HCT116 (cell line): ENCODE measurements around the gene AKAP12.

Experiments used
- CEBPB ChIP-seq: IDR thresholded peaks from 2 replicates; pipeline ENCODE4 v1.6.1; 2012; ENCODE audit warnings: low read depth
- ELF1 ChIP-seq: IDR thresholded peaks from 2 replicates; pipeline ENCODE4 v1.6.1; 2012; ENCODE audit warnings: low read depth, borderline replicate concordance
- POLR2A ChIP-seq: IDR thresholded peaks from 2 replicates; pipeline ENCODE4 v1.7.0; 2011; ENCODE audit warnings: borderline replicate concordance; ENCODE audit not compliant: insufficient read depth, insufficient read length; ENCODE audit errors: extremely low read depth
- POLR2AphosphoS5 ChIP-seq: IDR thresholded peaks from 2 replicates; pipeline ENCODE4 v1.6.1; 2011; ENCODE audit warnings: mild to moderate bottlenecking, low read depth, low read length, moderate library complexity
- RAD21 ChIP-seq: IDR thresholded peaks from 2 replicates; pipeline ENCODE4 v1.6.1; 2012; ENCODE audit warnings: low read depth, mild to moderate bottlenecking
- SIN3A ChIP-seq: IDR thresholded peaks from 2 replicates; pipeline ENCODE4 v1.6.1; 2012; ENCODE audit warnings: low read depth
- SRF ChIP-seq: IDR thresholded peaks from 2 replicates; pipeline ENCODE4 v1.6.1; 2012; ENCODE audit warnings: low read depth
- YY1 ChIP-seq: IDR thresholded peaks from 2 replicates; pipeline ENCODE4 v1.6.1; 2011; ENCODE audit warnings: low read length, low read depth, moderate library complexity, mild to moderate bottlenecking; ENCODE audit not compliant: insufficient replicate concordance; ENCODE audit errors: extremely low read depth
- ZFX ChIP-seq: fragments of 450-650 bp; IDR thresholded peaks from 2 replicates; pipeline ENCODE4 v1.6.1; 2017
- ZNF274 ChIP-seq: fragments of 200-500 bp; sonication (Bioruptor generic); IDR thresholded peaks from 2 replicates; pipeline ENCODE4 v1.6.1; 2014; ENCODE audit warnings: mild to moderate bottlenecking, low read depth, low read length, inconsistent platforms
- TF ChIP-seq, protein P1 (sequence below), 3 experiments: fragments of 200-600 bp in 1 of 3; sonication (generic) in 1 of 3; IDR thresholded peaks in 2 of 3; conservative IDR thresholded peaks in 1 of 3; 2 replicates each; pipeline ENCODE4 v1.5.1; 2012 to 2017; ENCODE audit warnings: low read depth in 2 of 3, low read length in 2 of 3, antibody characterized with exemption in 1 of 3, borderline replicate concordance in 1 of 3, control low read depth in 1 of 3, mild to moderate bottlenecking in 1 of 3, mixed read lengths in 1 of 3, mixed run types in 1 of 3, moderate library complexity in 1 of 3; ENCODE audit not compliant: insufficient read depth in 1 of 3
- TF ChIP-seq, protein P2 (sequence below): IDR thresholded peaks from 2 replicates; pipeline ENCODE4 v1.6.1; 2012
- TF ChIP-seq, protein P3 (sequence below): IDR thresholded peaks from 2 replicates; pipeline ENCODE4 v1.6.1; 2012; ENCODE audit warnings: low read depth

DNA sequence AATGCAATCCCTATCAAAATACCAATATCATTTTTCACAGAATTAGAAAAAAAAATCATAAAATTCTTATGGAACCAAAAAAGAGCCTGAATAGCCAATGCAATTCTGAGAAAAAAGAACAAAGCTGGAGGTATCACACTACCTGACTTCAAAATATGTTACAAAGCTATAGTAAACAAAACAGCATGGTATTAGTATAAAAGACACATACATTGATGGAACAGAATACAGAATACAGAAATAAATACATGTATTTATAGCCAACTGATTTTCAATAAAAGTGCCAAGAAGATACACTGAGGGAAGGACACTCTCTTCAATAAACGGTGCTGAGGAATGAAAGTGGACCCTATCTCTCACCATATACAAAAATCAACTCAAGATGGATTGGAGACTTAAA, 28.7 kb upstream of the AKAP12 start:
- no peak for TF ChIP-seq POLR2AphosphoS5
- TF ChIP-seq YY1: no peak
- TF ChIP-seq, protein P1, sequence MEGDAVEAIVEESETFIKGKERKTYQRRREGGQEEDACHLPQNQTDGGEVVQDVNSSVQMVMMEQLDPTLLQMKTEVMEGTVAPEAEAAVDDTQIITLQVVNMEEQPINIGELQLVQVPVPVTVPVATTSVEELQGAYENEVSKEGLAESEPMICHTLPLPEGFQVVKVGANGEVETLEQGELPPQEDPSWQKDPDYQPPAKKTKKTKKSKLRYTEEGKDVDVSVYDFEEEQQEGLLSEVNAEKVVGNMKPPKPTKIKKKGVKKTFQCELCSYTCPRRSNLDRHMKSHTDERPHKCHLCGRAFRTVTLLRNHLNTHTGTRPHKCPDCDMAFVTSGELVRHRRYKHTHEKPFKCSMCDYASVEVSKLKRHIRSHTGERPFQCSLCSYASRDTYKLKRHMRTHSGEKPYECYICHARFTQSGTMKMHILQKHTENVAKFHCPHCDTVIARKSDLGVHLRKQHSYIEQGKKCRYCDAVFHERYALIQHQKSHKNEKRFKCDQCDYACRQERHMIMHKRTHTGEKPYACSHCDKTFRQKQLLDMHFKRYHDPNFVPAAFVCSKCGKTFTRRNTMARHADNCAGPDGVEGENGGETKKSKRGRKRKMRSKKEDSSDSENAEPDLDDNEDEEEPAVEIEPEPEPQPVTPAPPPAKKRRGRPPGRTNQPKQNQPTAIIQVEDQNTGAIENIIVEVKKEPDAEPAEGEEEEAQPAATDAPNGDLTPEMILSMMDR (IDR thresholded peaks at IDR 0.05 in 2 of 3, conservative IDR thresholded peaks at IDR 0.05 in 1 of 3; ENCODE audit: borderline replicate concordance in 1 of 3, insufficient read depth in 1 of 3, low read depth in 2 of 3, low read length in 2 of 3): no peak
- no peak for TF ChIP-seq SIN3A
- TF ChIP-seq SRF: no peak
- TF ChIP-seq ELF1: no peak
- TF ChIP-seq, protein P2, sequence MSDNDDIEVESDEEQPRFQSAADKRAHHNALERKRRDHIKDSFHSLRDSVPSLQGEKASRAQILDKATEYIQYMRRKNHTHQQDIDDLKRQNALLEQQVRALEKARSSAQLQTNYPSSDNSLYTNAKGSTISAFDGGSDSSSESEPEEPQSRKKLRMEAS: no peak
- no peak for TF ChIP-seq ZNF274
- TF ChIP-seq POLR2A: no peak
- TF ChIP-seq, protein P3, sequence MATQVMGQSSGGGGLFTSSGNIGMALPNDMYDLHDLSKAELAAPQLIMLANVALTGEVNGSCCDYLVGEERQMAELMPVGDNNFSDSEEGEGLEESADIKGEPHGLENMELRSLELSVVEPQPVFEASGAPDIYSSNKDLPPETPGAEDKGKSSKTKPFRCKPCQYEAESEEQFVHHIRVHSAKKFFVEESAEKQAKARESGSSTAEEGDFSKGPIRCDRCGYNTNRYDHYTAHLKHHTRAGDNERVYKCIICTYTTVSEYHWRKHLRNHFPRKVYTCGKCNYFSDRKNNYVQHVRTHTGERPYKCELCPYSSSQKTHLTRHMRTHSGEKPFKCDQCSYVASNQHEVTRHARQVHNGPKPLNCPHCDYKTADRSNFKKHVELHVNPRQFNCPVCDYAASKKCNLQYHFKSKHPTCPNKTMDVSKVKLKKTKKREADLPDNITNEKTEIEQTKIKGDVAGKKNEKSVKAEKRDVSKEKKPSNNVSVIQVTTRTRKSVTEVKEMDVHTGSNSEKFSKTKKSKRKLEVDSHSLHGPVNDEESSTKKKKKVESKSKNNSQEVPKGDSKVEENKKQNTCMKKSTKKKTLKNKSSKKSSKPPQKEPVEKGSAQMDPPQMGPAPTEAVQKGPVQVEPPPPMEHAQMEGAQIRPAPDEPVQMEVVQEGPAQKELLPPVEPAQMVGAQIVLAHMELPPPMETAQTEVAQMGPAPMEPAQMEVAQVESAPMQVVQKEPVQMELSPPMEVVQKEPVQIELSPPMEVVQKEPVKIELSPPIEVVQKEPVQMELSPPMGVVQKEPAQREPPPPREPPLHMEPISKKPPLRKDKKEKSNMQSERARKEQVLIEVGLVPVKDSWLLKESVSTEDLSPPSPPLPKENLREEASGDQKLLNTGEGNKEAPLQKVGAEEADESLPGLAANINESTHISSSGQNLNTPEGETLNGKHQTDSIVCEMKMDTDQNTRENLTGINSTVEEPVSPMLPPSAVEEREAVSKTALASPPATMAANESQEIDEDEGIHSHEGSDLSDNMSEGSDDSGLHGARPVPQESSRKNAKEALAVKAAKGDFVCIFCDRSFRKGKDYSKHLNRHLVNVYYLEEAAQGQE: no peak
- TF ChIP-seq ZFX: no peak
- TF ChIP-seq CEBPB: no peak
- no peak for TF ChIP-seq RAD21
